Activated CD4-positive, alpha-beta T cell treated with anti-CD3 and anti-CD28 coated beads for 1 hour (primary cell): ENCODE measurements around the gene CHST12.
"Not testable (repeated sequence)": the region's sequence is repeated elsewhere in the genome, so short reads cannot be mapped to it uniquely, and the experiment has no call there.

Source experiments
- DNase-seq: peaks from one replicate; pipeline ENCODE4 v3.0.0-alpha.2; 2020

The CHST12 gene

DNA sequence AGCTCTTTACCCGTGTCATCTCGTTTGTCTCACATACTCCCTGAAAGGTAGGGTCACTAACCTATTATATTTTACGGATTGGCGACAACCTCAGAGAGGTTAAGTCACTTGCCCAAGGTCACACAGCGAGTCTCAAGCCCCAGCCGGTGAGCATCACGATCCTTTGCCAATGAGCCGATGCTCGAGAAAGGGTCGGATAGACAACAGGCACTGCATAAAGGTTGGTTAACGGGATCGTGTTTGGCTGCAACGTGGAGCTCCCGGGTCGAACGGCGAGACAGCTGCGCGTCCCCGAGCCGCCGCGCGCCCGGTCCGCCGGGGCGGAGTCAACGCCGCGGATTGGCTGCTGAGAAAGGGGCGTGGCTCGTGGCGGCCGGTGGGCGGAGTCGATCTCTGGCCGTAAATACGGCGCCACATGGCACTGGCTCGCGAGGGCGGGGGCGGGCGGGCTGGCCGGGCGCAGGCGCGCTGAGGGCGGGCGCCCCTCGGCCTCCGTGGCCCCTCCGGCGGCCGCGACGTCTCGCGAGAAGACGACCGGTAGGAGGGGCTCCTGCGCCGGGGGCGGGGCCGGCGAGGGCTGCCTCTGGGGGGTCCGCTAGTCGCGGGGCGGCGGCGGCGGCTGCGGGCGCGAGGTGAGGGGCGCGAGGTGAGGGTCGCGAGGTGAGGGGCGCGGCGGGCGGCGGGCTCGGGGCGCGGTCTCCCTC, at the start of gene CHST12:
CHST12 (plus strand) TSS at position 598 of the 704 bp plus-strand sequence. CDS start 29,029 bp downstream, outside the sequence.
- DNase-seq = peak; percentile 91

DNA sequence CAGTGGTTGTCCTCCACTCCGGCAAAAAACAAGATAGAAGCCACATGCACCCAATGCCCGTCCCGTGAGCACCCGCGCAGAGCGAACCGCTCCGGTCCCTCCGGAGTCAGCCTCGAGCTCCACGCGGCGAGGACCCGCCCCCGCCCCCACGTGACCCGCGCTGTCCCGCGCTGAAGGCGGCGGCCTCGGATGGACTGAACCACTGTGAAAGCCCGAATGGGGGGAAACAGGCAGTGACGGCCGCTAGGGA, 49.5 kb upstream of the CHST12 start:
- peak; percentile 88 for DNase-seq

DNA sequence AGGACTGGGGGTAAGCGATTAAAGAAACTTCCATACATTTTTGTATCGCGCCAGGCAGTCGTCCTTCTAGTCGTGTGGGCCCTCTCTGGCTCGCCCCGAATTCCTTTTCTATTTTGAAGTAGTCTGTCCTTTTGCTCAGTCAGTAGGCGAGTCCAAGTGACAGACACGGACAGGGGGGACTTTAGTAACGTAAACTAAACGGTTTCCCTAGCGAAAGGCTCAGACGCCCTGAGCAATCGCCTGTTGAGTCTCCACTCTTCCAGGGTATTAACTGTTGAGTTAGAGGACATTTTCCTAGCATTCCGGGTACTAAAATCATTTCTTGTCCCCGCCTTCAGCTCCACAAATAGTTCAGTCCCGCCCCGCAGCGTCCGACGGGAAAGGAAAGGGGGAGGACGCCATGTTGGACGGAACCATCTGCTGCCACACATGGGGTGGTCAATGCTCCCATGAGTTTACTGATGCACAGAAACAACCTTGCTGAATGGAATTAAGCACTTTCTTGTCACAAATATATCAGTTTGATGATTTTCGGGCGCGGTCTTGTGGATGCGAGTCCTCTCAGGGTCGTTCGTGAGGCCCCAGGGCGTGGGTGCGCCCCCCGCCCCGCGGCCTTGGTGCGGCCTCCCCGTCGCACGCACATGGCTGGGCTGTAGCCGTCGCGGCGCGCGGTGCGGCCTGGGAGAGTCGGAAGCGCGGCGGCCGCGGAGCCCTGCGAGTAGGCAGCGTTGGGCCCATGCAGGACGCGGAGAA, 49.0 kb upstream of the CHST12 start, which contains the start of gene EIF3B:
EIF3B (plus strand) TSS at position 642 of the 753 bp plus-strand sequence; CDS start at position 737, 95 bp downstream.
- DNase-seq = peak; percentile 84

DNA sequence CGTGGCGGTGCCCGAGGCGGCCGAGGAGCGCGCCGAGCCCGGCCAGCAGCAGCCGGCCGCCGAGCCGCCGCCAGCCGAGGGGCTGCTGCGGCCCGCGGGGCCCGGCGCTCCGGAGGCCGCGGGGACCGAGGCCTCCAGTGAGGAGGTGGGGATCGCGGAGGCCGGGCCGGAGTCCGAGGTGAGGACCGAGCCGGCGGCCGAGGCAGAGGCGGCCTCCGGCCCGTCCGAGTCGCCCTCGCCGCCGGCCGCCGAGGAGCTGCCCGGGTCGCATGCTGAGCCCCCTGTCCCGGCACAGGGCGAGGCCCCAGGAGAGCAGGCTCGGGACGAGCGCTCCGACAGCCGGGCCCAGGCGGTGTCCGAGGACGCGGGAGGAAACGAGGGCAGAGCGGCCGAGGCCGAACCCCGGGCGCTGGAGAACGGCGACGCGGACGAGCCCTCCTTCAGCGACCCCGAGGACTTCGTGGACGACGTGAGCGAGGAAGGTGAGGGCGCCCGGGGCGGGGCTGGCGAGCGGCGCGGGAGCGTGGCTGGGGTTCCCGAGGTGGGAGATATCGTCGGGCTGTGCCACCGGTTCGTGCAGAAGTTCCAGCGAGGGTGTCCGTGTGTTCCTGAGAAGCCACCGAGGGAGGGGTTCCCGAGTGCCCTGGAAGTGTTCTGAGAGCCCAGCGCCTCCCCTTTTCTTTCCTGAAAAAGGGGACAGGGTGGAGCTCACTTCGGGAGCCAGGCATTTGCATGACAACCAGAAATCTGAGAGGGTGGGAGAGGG, 48.3 kb upstream of the CHST12 start:
- DNase-seq = no peak

DNA sequence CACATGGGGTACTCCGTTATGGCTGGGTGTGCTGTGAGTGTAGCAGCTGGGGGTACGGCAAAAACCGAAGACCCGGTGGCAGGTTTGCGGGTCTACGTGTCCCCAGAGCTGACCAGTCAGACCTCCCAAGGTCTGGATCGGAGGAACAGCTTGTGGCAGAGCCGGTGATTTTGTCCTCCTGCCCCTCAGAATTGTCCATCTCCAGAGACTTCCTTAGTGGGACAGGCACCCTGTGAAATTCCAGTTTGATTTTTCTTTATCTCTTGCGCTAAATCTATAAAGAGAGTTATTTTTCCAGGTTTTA, 47.8 kb upstream of the CHST12 start:
- DNase-seq = no peak

DNA sequence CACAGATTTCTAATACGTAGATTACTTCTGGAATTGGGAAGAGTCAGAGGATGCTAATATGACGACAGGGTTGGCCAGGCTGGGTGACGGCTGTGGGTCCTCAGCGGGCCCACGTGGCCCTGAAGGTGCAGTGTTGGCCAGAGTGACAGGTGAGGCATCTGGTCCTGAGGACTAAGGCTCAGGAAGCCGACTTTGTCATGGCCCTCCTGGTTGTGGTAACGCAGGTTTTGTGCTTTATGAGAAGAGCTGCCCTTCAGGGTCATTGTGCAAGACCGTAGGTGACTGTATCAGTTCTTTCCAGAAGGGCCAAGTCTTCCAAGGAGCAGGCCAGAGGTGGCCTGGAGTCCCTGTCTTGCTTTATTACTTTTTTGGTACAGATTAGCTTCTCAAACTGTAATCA, 46.2 kb upstream of the CHST12 start:
- no peak for DNase-seq

DNA sequence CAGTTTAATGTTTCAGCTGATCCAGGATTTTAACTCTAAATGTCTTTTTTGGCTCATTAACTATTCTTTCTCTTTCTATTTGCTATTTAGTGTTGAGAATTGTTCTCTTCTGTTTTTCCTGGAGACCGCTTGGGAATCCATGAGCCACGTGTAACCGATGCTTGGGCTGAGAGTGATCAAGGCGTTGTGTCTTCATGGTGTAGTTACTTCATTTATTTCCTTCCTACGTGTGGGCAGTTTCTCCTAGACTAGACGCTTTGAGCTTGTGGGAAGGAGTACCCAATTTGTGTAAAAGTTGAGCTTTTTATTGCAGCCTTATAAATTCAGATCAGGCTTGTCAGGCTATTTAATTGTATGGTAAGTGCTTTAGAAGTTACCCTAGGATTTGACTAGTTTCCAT, 45.8 kb upstream of the CHST12 start:
- DNase-seq = no peak

DNA sequence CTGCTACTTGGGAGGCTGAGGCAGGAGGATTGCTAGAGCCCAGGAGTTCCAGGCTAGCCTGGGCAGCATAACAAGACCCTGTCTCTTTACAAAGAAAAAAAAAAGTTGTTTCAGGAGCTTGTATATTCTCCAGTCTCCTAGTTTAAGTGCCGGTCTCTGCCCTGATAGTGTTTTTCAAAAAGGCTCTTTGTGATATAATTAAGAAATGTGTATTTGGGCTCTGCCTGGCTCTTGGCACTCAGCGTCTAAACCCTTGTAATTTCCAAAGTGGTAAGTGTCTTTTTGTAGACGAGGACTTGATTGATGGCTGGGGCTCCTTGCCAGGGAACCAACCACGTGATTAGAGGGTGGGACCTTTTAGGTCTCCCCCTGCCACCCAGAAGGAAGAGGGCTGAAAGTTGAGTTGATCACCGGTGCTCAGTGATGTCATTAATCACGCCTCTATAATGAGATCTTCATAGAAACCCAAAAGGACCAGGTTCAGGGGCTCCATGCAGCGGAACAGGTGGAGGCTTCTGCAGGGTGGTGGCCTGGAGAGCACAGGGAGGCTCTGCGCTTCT, 44.4 kb upstream of the CHST12 start:
- no peak for DNase-seq

DNA sequence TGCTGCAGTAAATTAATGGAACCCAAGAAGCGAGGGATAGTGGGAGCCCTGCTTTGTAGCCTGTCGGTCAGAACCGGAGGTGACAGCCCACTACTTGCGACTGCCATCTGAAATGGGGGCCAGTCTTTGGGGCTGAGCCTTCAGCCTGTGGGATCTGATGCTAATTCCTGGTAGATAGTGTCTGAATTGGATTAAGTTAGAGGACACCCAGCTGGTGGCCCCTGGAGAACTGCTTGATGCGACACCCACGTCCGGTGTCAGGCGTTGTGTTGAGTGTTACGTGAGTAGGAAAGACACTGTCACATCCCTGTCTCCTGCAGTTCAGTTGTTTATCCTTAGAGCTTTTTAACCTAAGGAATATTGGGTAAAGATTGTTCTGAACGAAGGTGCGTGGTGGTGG, 43.8 kb upstream of the CHST12 start:
- no peak for DNase-seq

DNA sequence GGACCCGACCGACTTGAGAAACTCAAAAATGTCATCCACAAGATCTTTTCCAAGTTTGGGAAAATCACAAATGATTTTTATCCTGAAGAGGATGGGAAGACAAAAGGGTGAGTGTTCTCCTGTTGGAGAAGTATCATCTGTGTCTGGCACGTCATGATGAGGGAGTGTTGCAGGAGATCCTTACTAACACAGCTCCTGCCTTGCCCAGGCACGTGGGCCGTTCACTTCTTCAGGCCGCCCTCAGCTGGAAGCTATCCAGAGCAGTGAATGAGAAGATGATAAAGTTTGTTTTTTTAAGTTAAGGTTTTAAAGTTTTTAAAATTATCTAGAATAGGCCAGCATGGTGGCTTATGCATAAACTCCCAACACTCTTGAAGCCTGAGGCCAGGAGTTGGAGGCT, 42.6 kb upstream of the CHST12 start:
- DNase-seq = no peak

DNA sequence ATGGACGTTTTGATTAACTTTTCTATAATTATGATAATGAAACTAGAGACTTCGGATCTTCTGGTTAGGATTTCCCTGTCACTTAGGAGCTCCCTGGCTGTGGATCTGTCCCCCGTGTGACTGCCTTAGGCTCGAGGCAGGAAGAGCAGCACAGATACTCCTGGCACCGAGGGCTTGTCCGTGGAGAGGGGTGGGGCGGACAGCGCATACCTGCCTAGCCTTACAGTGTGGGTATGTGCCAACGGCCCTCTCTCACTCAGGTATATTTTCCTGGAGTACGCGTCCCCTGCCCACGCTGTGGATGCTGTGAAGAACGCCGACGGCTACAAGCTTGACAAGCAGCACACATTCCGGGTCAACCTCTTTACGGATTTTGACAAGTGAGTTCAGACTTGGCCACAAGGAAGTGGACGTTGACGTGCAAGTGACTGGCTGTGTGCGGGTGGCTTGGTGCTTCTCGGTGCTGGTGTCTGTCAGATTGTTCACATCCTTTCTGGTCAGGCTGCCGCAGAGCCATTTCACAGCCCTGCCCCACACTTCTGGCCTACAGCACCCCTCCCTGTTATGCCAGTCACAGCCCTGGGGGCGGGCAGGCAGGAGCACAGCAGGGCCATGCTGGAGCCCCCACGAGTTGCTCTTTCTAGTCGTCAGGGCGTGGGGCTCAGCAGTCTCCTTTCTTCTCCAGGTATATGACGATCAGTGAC, 40.9 kb upstream of the CHST12 start:
- DNase-seq = no peak

DNA sequence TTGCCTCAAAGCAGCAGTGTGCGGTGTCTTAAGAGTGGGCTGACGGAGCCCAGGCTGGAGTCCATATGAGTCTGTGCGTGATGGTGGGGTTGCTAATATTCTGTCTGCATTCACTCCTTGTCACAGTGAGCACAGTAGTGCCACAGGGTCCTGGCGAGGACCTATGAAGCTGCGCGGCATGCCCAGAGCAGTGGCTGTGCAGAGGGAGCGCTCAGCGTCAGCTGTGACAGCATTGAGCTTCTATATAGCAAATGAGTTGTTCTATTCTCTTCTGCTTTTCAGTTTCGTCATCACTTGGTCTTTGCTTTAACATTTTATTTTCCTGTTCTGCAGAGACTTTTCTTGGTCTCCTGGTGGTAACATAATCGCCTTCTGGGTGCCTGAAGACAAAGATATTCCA, 34.3 kb upstream of the CHST12 start:
- no peak for DNase-seq

DNA sequence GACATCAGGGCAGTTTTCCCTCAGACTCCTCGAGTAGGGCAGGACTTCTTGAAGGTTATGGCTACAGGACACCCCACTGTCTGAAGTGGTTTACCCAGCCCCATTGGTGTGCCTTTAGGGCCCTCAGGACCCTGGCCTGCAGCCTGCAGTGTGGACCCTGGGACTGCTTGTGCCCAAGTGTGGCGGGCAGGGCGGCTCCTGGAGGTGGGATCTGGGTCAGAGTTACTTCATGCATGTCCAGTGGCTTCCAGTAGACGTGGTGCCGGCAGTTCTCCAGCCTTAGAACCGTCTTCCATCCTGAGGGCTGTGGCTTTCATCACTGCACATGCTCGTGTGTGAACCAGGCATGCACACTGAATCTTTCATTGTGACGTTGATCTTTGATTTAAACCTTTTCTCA, 32.1 kb upstream of the CHST12 start:
- no peak for DNase-seq

DNA sequence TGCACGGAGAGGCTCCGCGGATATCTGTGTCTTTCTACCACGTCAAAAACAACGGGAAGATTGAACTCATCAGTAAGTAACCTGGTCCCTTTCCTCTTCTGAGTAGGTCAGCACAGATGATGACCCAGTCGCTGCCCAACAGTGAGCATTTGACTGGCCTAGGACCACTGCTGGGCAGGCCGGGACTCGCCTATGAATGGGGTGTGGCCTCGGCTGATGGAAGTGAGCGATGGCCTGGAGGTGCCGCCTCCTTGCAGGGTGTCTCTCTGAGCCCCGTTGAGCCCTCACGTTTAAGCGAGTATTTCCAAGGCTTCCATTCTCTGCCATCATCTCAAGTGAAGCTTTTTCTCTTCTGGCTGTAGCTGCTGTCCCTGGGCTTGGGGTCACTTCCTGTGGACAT, 30.7 kb upstream of the CHST12 start:
- no peak for DNase-seq

DNA sequence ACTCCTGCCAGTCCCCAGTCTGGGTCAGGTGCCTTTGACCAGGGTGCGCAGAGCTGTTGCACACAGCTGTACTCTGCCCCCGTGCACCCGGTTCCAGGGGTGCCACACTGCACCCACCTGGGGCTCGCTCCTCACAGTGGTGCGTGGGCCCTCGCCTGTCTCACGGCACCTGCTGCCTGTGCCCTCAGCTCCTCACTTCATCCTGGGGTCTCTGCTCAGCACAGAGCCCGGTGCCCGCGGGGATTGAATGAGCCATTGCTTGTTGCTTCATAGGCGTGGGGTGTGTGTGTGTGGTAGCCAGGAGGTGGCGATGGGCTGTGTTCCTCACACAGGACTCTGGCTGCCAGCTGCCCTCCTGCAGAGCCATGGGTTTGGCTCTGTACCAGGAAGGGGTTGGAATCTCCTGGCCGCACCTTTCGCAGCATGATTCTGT, 30.3 kb upstream of the CHST12 start:
- DNase-seq = no peak

DNA sequence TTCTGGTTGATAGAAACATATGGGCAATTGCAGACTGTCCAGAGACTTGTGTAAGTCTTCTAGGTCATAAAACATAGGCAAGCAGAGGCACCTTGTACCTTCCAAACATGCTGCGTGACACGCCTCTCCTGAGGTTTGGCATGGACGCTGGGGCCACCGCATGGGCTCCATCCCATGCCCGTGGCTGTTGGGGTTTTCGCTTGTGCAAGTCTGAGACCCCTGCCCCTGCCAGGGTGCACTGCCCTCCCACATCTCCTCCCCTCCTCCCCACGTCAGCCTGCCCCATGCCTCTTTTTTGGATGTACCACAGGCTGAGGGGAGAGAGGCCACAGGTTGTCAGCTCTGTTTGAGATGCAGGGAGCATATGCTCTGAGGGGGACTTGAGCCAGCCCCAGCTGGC, 29.8 kb upstream of the CHST12 start:
- no peak for DNase-seq

DNA sequence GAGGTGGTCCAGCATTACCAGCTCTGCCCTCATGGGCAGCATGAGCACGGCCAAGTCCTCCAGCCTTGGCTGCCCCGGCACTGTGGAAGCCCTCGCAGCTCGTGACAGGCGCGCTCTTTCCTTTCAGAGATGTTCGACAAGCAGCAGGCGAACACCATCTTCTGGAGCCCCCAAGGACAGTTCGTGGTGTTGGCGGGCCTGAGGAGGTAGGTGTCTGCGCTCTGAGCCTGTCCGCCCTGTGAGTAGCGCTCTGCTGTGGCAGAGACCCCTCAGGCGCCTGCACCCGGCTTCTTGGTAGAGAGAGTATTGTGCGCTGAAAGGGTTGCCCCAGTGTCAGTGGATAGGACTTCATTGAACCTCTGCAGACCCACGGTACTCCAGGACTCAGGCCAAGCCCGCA, 29.0 kb upstream of the CHST12 start:
- DNase-seq = no peak

DNA sequence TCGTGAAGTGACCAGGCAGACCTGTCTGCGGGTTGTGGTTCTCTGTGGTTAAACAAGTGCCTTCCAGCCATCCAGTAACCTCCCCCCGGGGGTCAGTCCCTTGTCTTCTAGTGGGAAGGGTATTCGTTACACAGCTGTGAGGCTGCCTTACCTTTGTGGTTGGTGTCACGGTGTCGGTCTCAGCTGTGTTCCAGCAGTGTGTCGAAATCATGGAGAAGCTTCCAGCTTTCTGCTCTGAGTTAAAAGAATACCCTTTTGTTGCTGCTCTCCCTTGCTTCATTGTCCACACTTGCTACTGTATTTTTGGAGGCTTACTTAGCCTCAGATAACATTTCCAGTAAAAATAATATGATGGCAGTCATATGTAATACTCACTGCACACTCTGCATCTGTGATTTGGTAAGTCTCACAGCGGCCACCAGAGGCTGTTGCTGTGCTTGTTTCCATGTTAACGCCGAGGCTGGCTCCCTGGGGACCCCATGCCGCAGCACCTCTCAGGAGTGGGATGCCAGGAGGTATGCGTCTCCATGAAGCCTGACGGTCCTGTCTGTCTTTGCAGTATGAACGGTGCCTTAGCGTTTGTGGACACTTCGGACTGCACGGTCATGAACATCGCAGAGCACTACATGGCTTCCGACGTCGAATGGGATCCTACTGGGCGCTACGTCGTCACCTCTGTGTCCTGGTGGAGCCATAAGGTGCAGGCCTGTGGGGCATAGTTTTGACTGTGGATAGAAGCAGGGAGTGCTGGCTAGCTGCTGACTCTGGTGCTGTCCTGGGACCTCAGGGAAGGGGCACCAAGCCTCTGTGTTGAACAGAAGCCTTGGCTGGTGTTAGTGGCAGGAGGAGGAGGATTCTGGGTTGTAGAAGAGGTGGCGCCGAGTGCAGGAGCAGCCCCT, 28.3 kb upstream of the CHST12 start:
- DNase-seq = no peak

DNA sequence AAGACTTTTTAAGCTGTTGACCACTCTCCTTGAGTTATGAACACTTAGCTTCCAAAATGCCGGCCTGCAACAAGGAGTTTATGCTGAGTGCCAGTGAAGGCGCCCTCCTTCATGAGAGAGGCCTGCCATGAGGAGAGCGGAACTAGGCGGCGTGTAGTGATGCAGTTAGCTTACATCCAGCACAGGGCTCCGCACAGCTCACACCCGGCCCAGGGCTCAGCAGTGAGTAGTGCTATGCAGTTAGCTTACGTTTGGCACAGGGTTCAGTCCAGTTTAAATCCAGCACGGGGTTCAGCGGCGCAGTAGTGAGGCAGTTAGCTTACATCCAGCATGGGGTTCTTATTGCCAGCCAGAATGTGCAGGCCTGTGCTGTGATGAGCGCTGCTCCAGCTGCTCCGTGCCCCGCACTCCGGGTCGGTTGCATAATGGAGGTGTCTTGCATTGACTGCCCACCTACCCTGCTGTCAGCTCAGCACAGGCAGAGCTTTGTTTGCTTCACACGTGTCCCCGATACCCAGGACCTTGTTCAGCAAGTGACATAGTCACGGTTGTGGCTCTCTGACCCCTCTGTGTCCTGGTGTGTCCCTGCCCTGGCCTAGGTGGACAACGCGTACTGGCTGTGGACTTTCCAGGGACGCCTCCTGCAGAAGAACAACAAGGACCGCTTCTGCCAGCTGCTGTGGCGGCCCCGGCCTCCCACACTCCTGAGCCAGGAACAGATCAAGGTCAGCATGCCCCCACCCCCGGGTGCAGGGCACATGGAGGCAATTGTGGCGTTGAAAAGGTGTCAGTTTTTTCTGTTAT, 26.9 kb upstream of the CHST12 start:
- DNase-seq = no peak

DNA sequence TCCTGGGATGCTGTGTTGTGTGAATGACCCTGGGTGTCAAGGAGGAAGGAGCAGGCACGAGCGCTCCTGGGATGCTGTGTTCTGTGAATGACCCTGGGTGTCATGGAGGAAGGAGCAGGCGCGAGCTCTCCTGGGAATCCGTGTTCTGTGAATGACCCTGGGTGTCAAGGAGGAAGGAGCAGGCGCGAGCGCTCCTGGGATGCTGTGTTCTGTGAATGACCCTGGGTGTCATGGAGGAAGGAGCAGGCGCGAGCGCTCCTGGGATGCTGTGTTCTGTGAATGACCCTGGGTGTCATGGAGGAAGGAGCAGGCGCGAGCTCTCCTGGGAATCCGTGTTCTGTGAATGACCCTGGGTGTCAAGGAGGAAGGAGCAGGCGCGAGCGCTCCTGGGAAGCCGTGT, 25.9 kb upstream of the CHST12 start:
- DNase-seq = not testable (repeated sequence)

DNA sequence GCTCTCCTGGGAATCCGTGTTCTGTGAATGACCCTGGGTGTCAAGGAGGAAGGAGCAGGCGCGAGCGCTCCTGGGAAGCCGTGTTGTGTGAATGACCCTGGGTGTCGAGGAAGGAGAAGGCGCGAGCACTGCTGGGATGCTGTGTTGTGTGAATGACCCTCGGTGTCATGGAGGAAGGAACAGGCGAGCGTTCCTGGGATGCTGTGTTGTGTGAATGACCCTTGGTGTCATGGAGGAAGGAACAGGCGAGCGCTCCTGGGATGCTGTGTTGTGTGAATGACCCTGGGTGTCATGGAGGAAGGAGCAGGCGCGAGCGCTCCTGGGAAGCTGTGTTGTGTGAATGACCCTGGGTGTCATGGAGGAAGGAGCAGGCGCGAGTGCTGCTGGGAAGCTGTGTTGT, 25.3 kb upstream of the CHST12 start:
- DNase-seq = not testable (repeated sequence)
